Measurements from ENCODE around the gene WNT4.
A peak's percentile ranks its signal among the peaks of the same experiment; 100 is the strongest.

WNT4 gene

GRCh38 chr1:22141554-22142314 is 1.2 kb downstream of the WNT4 start:
- Histone ChIP-seq H3K27ac (ENCODE audit: low read depth, low read length) (no peak overlapping the region), H3K9ac (ENCODE audit: low read length in 5 of 5) (no peak overlapping the region), H3K27me3 (ENCODE audit: control insufficient read depth in 5 of 5, insufficient read depth in 4 of 5, low read length in 5 of 5) (peaks cover 20 to 60% (median 54%) of the 10 kb centered on the region in 5 donors), H3K4me3 (ENCODE audit: low read depth in 1 of 5, low read length in 5 of 5) (peak overlapping the region; percentile 32 to 67 (median 45)), H3K9me3 (ENCODE audit: control insufficient read depth in 5 of 5, low read length in 5 of 5) (no peaks in the 10 kb centered on the region), H3K4me1 (ENCODE audit: control insufficient read depth in 5 of 5, insufficient read depth in 5 of 5, low read length in 5 of 5) (peaks cover 0 to 15% (median 14%) of the 10 kb centered on the region in 5 donors), H3K36me3 (ENCODE audit: control insufficient read depth in 5 of 5, insufficient read depth in 5 of 5, low read length in 5 of 5) (no peaks in the 10 kb centered on the region)

GRCh38 chr1:22140694-22141093 is 2.2 kb downstream of the WNT4 start:
- Histone ChIP-seq H3K4me1 (ENCODE audit: control insufficient read depth in 5 of 5, insufficient read depth in 5 of 5, low read length in 5 of 5) (peaks cover 0 to 15% (median 14%) of the 10 kb centered on the region in 5 donors), H3K27ac (ENCODE audit: low read depth, low read length) (no peak overlapping the region), H3K27me3 (ENCODE audit: control insufficient read depth in 5 of 5, insufficient read depth in 4 of 5, low read length in 5 of 5) (peaks cover 24 to 60% (median 56%) of the 10 kb centered on the region in 5 donors), H3K9ac (ENCODE audit: low read length in 5 of 5) (no peak overlapping the region), H3K9me3 (ENCODE audit: control insufficient read depth in 5 of 5, low read length in 5 of 5) (no peaks in the 10 kb centered on the region), H3K36me3 (ENCODE audit: control insufficient read depth in 5 of 5, insufficient read depth in 5 of 5, low read length in 5 of 5) (no peaks in the 10 kb centered on the region), H3K4me3 (ENCODE audit: low read depth in 1 of 5, low read length in 5 of 5) (no peak overlapping the region)

DNA sequence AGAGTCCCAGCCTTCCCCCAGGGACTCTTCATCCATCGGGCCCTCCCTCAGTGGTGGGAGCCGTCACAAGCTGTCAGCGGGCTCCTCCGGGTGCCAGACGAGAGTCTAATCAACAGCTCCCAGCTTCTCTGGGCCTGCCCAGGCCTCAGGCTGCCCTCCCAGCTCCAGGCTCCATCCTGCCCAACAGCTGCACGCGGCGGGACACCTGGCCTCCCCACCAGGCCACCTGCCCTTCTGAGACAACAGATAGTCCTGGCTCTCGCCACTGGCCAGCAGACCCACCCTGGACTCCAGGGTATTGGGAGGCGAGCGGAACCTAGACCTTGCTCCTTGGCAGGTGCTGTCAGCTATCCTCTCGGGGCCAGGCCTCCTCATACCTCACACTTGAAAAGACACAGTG is 3.1 kb downstream of the WNT4 start:
- Histone ChIP-seq H3K9me3 (ENCODE audit: control insufficient read depth in 5 of 5, low read length in 5 of 5) (no peaks in the 10 kb centered on the region), H3K9ac (ENCODE audit: low read length in 5 of 5) (no peak overlapping the region), H3K4me3 (ENCODE audit: low read depth in 1 of 5, low read length in 5 of 5) (no peak overlapping the region), H3K4me1 (ENCODE audit: control insufficient read depth in 5 of 5, insufficient read depth in 5 of 5, low read length in 5 of 5) (peaks cover 0 to 15% (median 14%) of the 10 kb centered on the region in 5 donors), H3K27me3 (ENCODE audit: control insufficient read depth in 5 of 5, insufficient read depth in 4 of 5, low read length in 5 of 5) (peaks cover 29 to 56% (median 48%) of the 10 kb centered on the region in 5 donors), H3K36me3 (ENCODE audit: control insufficient read depth in 5 of 5, insufficient read depth in 5 of 5, low read length in 5 of 5) (no peaks in the 10 kb centered on the region), H3K27ac (ENCODE audit: low read depth, low read length) (no peak overlapping the region)

DNA sequence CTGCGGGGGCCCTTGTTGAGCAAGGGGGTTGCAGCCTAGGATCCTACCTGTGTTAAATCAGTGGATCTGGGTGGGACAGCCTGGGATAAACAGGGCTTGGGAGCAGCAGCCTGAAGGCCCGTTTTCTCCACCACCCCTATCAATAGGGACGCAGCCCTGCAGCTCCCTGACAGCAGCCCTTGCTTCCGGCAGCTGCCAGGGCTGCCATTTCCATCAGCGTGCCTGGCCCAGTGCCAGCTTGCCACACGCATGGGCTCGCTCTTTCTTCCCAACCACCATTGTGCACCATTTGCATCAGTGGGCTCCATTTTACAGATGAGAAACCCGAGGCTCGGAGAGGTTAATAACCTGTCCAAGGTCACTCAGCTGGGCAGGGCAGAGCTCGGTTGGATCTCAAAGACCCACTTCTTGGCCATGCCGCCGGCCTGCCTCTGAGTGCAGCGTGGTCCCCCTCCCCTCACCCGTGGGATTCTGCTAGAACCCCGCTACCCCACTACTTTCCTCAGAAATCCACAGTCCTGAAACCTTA is 3.8 kb downstream of the WNT4 start:
- Histone ChIP-seq H3K9ac (ENCODE audit: low read length in 5 of 5) (no peak overlapping the region), H3K27ac (ENCODE audit: low read depth, low read length) (no peak overlapping the region), H3K36me3 (ENCODE audit: control insufficient read depth in 5 of 5, insufficient read depth in 5 of 5, low read length in 5 of 5) (no peaks in the 10 kb centered on the region), H3K4me3 (ENCODE audit: low read depth in 1 of 5, low read length in 5 of 5) (no peak overlapping the region), H3K9me3 (ENCODE audit: control insufficient read depth in 5 of 5, low read length in 5 of 5) (no peaks in the 10 kb centered on the region), H3K27me3 (ENCODE audit: control insufficient read depth in 5 of 5, insufficient read depth in 4 of 5, low read length in 5 of 5) (peaks cover 22 to 58% (median 43%) of the 10 kb centered on the region in 5 donors), H3K4me1 (ENCODE audit: control insufficient read depth in 5 of 5, insufficient read depth in 5 of 5, low read length in 5 of 5) (peaks cover 0 to 15% (median 14%) of the 10 kb centered on the region in 5 donors)

DNA sequence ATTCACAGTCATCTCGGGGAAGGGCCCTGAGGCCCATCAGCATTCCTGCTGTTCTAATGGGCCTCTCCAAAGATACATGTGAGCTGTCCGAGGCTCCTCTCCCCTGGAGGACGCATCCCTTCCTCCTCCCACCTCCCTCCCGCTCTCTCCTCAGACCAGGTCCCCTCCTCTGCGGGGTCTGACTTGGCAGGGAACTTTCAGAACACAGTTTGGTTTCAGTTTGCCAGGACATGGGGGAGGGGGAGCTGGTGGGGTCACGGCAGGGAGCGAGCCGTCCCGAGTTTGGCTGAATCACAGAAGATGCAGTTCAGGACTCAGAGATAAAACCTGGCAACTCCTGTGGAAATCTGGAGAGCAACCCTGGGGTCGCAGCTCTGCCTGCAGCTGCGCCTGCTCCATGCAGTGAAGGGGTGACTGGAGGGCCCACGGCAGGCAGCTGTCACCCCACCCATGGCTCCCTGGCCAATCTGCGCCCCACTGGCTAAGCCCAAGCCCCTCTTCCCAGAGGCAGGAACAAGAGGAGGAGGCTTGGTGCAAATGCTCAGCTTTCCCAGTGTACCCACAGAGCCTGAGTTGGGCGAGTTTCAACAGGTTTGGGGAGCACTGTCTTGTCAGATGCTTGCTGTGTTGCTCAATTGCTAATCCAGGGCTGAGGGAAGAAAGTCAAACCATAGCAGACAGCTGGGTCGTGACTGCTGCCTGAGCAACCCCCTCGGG is 5.7 kb downstream of the WNT4 start:
- Histone ChIP-seq H3K4me3 (ENCODE audit: low read depth in 1 of 5, low read length in 5 of 5) (no peak overlapping the region), H3K9ac (ENCODE audit: low read length in 5 of 5) (no peak overlapping the region), H3K27me3 (ENCODE audit: control insufficient read depth in 5 of 5, insufficient read depth in 4 of 5, low read length in 5 of 5) (peaks cover 18 to 61% (median 46%) of the 10 kb centered on the region in 5 donors), H3K27ac (ENCODE audit: low read depth, low read length) (no peak overlapping the region), H3K4me1 (ENCODE audit: control insufficient read depth in 5 of 5, insufficient read depth in 5 of 5, low read length in 5 of 5) (peaks cover 0 to 10% (median 6%) of the 10 kb centered on the region in 5 donors), H3K36me3 (ENCODE audit: control insufficient read depth in 5 of 5, insufficient read depth in 5 of 5, low read length in 5 of 5) (no peaks in the 10 kb centered on the region), H3K9me3 (ENCODE audit: control insufficient read depth in 5 of 5, low read length in 5 of 5) (no peaks in the 10 kb centered on the region)

GRCh38 chr1:22133931-22134324 is 9.0 kb downstream of the WNT4 start:
- peaks cover 18 to 39% (median 29%) of the 10 kb centered on the region in 5 donors for H3K27me3 ChIP-seq (ENCODE audit: control insufficient read depth in 5 of 5, insufficient read depth in 4 of 5, low read length in 5 of 5)
- H3K4me3 ChIP-seq (ENCODE audit: low read depth in 1 of 5, low read length in 5 of 5) = no peak overlapping the region
- no peak overlapping the region for H3K9ac ChIP-seq (ENCODE audit: low read length in 5 of 5)
- peaks cover 0 to 3% (median 0%) of the 10 kb centered on the region in 5 donors for H3K36me3 ChIP-seq (ENCODE audit: control insufficient read depth in 5 of 5, insufficient read depth in 5 of 5, low read length in 5 of 5)
- H3K4me1 ChIP-seq (ENCODE audit: control insufficient read depth in 5 of 5, insufficient read depth in 5 of 5, low read length in 5 of 5) = peaks cover 0 to 6% (median 3%) of the 10 kb centered on the region in 5 donors
- H3K9me3 ChIP-seq (ENCODE audit: control insufficient read depth in 5 of 5, low read length in 5 of 5) = no peaks in the 10 kb centered on the region
- H3K27ac ChIP-seq (ENCODE audit: low read depth, low read length) = no peak overlapping the region

- H3K9ac ChIP-seq (ENCODE audit: low read length in 5 of 5) = no peak overlapping the region
- no peak overlapping the region for H3K4me3 ChIP-seq (ENCODE audit: low read depth in 1 of 5, low read length in 5 of 5)
- H3K9me3 ChIP-seq (ENCODE audit: control insufficient read depth in 5 of 5, low read length in 5 of 5) = no peaks in the 10 kb centered on the region
- H3K4me1 ChIP-seq (ENCODE audit: control insufficient read depth in 5 of 5, insufficient read depth in 5 of 5, low read length in 5 of 5) = peaks cover 0 to 6% (median 3%) of the 10 kb centered on the region in 5 donors
- H3K27ac ChIP-seq (ENCODE audit: low read depth, low read length) = no peak overlapping the region
- H3K27me3 ChIP-seq (ENCODE audit: control insufficient read depth in 5 of 5, insufficient read depth in 4 of 5, low read length in 5 of 5) = peaks cover 18 to 35% (median 29%) of the 10 kb centered on the region in 5 donors
- H3K36me3 ChIP-seq (ENCODE audit: control insufficient read depth in 5 of 5, insufficient read depth in 5 of 5, low read length in 5 of 5) = peaks cover 0 to 3% (median 0%) of the 10 kb centered on the region in 5 donors
Observed at GRCh38 chr1:22133247-22133930, 9.5 kb downstream of the WNT4 start.

GRCh38 chr1:22132517-22133235 is 10.2 kb downstream of the WNT4 start:
- Histone ChIP-seq H3K27me3 (ENCODE audit: control insufficient read depth in 5 of 5, insufficient read depth in 4 of 5, low read length in 5 of 5) (peaks cover 18 to 35% (median 27%) of the 10 kb centered on the region in 5 donors), H3K9ac (ENCODE audit: low read length in 5 of 5) (no peak overlapping the region), H3K36me3 (ENCODE audit: control insufficient read depth in 5 of 5, insufficient read depth in 5 of 5, low read length in 5 of 5) (peaks cover 0 to 3% (median 0%) of the 10 kb centered on the region in 5 donors), H3K27ac (ENCODE audit: low read depth, low read length) (no peak overlapping the region), H3K4me1 (ENCODE audit: control insufficient read depth in 5 of 5, insufficient read depth in 5 of 5, low read length in 5 of 5) (peaks cover 0 to 6% (median 3%) of the 10 kb centered on the region in 5 donors), H3K9me3 (ENCODE audit: control insufficient read depth in 5 of 5, low read length in 5 of 5) (no peaks in the 10 kb centered on the region), H3K4me3 (ENCODE audit: low read depth in 1 of 5, low read length in 5 of 5) (no peak overlapping the region)

GRCh38 chr1:22131875-22132486 is 10.9 kb downstream of the WNT4 start:
- H3K27me3 ChIP-seq (ENCODE audit: control insufficient read depth in 5 of 5, insufficient read depth in 4 of 5, low read length in 5 of 5) = peaks cover 13 to 28% (median 23%) of the 10 kb centered on the region in 5 donors
- H3K36me3 ChIP-seq (ENCODE audit: control insufficient read depth in 5 of 5, insufficient read depth in 5 of 5, low read length in 5 of 5) = peaks cover 0 to 3% (median 0%) of the 10 kb centered on the region in 5 donors
- no peak overlapping the region for H3K9ac ChIP-seq (ENCODE audit: low read length in 5 of 5)
- no peak overlapping the region for H3K27ac ChIP-seq (ENCODE audit: low read depth, low read length)
- no peak overlapping the region for H3K4me3 ChIP-seq (ENCODE audit: low read depth in 1 of 5, low read length in 5 of 5)
- peaks cover 0 to 6% (median 3%) of the 10 kb centered on the region in 5 donors for H3K4me1 ChIP-seq (ENCODE audit: control insufficient read depth in 5 of 5, insufficient read depth in 5 of 5, low read length in 5 of 5)
- H3K9me3 ChIP-seq (ENCODE audit: control insufficient read depth in 5 of 5, low read length in 5 of 5) = no peaks in the 10 kb centered on the region

All from subcutaneous abdominal adipose tissue (tissue), 5 donors.